NCI-H2171 treated with DMSO at 0.1 percent for 48 hours (cell line): ENCODE measurements around the gene SLC15A4.
"Not testable (repeated sequence)": the region's sequence is repeated elsewhere in the genome, so short reads cannot be mapped to it uniquely, and the experiment has no call there.

Experiments used
- DNase-seq: peaks from one replicate; lab custom pipeline; 2025; lab: John Stamatoyannopoulos, UW

The SLC15A4 gene

GRCh38 chr12:128814411-128815261, 9.1 kb downstream of the SLC15A4 start:
- no peak for DNase-seq

DNA sequence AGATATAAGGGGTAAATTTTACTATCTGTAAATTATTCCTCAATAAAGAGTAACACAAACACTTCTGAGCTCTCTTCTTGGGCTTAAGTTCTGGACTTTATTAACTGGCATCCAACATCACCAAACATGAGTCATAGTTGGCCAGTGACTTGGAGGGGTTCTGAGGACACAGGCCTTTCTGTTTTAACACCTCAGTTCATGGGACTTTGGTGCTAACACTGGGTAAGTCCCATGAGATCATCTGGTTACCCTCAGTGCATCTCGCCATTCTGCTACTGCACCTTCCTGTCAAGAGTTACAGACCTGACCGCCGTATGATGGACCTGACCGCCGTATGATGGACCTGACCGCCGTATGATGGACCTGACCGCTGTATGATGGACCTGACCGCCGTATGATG, 9.9 kb downstream of the SLC15A4 start:
- DNase-seq = no peak

DNA sequence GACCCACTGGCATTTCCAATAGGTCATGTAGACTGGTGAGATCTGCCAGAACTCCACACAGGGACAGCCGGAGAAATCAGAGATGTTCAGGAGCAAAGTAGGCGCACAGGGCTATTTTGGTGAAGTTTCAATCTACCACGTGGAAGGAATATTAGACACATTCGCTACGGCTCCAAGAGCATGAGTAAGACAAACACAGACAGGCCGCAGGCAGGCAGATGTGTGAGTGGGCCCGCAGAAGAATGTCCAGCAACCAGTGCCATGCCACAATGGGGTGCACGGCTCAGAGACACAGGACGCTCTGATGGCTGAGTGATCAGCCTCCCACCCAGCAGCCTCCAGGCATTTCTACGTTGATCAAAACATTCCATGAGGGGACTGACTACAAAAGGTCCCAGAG, 10.4 kb downstream of the SLC15A4 start:
- no peak for DNase-seq

DNA sequence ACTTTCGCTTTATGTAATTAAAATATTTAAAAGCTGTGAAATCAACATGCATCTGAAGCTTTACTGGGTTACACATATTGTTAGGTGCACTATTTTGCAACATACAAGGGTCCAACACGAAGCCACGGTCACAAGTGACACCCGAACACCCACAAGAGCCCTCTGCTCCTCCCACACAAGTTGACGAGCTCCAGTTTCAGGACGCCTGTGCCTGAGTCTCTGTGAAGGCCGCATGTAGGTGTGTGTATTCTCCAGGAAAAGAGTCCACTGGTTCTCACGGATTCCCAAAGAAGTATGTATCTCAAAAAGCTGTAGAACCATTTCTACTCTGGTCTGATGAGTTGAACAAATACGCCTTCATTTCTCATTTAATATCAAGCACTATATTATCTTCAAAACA, 12.0 kb downstream of the SLC15A4 start:
- DNase-seq = no peak

DNA sequence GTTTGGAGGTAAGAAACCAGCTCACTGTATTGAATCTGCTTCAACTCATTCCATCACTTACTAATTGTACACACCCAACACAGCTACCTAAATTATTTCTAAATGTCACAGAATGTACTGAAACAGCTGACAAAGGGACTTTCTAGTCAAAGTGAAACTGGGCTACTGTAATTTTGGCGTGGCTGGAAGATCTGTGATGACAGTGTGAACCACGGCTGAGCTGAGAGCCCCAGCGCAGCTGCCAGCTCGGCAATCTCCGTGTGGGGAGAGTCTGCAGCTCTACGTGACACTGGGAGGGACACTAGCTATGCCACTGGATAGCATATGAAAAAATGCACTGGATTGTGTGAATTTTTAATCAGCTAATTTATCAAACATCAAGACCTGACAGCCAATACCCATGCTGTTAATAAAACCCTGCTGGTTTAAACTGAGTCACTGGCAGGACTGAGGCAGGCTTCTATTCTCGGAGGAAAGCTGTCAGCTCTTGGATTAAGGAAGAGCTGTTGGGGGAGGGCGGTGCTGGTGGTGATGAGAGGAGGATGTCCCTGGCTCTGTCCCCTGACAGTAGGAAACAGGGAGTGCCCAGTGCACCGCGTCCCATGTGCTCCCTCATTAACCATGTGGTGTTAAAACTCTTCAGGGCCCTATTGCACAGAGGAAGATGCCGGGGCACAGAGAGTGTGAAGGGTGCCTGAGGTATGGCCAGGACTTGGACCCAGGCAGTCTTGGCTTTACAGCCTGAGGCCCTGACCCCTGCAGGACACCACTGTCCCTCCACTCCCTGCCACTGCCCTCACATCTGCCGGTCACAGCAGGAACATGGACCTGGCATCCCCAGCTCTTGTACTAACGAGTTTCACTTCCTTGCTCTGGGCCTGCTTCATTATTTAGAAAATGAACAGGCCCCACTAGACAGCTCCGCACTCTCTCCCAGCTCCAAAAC, 13.3 kb downstream of the SLC15A4 start:
- no peak for DNase-seq

DNA sequence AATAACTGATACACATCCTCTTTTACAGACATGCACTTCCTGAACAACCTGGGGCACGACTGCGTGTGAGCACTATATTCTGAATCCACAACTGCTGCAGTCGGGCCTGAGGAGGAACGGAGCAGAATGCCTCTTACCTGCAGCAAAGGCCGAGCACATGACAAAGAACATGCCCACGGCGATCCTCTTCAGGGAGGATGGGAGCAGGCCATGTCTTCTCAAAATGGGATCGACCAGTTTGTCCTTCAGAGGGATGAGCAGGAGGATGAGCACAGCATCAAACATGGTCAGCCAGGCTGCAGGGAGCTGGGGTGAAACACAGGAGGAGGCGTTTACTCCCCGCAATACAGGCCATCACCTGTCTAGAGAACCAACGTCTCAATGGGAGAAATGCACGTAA, 15.1 kb downstream of the SLC15A4 start:
- no peak for DNase-seq

DNA sequence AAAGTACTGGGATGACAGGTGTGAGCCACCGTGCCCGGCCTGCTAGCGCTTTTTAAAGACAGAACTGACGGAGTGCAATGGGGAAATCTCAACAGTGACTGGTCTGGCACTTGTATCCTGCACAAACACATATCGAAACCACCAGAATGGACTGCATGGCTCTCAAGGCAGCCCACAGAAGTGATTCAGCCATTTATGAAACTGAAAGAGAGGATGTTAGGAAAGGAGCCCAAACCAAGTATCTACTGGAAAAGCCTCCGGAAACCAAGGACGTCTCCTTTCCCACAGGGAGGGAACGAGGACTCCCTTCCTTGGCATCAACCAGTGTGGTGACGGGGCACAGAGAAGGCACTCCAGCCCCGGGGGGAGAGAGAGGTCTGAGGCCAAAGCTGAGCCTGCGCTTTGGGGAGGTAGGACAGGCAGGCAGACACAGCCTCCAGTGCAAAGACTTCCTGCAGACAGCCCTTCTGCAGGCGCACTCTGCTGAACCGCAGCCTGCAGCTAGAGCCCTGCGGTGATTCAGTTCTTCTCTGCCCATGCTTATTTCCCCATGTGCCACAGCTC, 16.5 kb downstream of the SLC15A4 start:
- no peak for DNase-seq

DNA sequence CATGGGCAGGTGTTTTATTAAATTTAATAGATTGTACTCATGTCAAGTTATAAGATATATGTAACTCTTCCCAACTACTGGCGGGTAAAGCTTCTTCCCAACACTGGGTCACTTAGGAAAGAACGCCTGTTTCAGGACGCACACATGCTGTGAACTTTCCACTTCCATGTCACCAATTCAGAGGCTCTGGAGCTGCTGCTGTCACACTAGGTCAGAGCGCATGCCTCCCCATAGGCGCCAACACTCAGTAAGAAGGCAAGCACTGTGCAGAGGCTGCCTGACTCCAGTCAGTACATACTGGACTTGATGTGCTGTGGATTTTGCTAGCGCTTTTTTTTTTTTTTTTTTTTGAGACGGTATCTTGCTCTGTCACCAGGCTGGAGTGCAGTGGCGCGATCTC, 17.2 kb downstream of the SLC15A4 start:
- DNase-seq = no peak

GRCh38 chr12:128805406-128805805, 18.4 kb downstream of the SLC15A4 start:
- not testable (repeated sequence) for DNase-seq

DNA sequence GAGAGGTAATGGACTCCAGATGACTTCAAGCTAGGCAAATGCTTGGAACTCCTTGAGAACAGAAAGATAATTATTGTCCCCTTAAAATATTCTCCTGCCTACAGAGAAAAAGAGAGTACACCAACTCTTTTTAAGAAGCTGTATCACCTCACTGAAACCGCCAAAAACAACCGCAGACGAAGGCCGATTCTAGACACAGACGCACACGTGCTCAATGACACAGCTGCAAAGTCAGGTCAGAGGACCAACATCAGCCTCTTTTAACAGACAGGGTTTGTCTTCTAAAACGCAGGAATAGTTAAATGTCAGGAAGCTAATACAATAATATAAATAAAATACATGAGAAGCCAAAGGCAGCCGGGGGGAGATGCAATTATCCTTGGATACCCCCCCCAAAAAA, 19.0 kb downstream of the SLC15A4 start:
- DNase-seq = no peak

DNA sequence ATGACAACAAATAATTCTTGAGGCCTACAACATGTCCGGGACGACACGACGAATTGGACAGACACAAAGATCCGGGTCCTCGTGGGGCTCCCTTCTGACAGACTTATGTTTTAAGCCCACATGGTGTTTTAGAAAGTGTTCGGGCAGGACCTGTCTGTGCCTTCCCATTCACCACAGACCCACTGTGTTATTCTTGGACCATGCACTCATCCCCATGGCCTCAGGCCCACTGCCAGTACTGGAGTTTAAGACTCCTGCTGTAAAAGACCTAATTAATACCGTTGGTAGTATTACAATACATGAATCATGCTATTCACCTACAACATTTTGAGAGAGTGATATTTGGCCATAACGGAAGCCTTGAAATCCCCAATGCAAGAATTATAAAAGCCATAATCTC, 20.0 kb downstream of the SLC15A4 start:
- no peak for DNase-seq

DNA sequence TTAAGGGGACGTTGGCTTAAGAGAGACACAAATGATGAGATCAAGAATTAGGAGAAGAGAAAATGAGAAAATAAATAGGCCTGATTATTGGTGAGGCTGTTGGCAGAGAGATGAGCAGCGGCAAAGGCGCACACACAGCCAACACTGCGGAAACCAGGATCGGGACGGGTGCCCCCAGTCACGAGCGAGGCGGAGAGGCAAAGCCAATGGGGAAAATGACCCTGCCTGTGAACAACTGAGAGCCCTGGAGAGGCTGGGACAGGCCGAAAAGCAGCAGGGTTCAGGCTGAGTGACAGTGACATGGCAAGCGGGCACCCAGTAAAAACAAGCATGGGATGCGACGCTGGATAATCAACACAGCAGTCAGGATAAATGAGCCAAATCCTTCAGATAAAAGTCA, 21.0 kb downstream of the SLC15A4 start:
- DNase-seq = no peak

GRCh38 chr12:128801879-128802391, 21.8 kb downstream of the SLC15A4 start:
- no peak for DNase-seq

DNA sequence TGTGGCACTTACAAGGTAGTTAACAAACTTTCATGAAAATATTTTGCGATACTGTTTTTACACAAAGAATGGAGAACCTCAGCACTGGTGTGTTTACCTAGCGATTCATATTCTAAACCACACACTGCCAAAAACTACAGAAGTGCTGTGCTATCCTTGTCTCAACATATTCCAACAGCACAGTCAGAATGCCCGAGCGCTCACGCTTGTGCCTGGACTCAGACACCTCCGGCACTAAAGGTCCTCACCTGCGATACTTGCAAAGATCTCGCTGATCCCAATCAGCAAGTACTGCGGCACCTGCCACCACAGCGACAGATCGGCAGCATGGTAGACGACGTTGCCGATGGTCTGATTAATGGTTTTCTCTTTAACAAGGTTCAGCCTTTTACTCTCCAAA, 23.2 kb downstream of the SLC15A4 start:
- no peak for DNase-seq

- DNase-seq = no peak
Observed at GRCh38 chr12:128798571-128799341, 25.0 kb downstream of the SLC15A4 start.

DNA sequence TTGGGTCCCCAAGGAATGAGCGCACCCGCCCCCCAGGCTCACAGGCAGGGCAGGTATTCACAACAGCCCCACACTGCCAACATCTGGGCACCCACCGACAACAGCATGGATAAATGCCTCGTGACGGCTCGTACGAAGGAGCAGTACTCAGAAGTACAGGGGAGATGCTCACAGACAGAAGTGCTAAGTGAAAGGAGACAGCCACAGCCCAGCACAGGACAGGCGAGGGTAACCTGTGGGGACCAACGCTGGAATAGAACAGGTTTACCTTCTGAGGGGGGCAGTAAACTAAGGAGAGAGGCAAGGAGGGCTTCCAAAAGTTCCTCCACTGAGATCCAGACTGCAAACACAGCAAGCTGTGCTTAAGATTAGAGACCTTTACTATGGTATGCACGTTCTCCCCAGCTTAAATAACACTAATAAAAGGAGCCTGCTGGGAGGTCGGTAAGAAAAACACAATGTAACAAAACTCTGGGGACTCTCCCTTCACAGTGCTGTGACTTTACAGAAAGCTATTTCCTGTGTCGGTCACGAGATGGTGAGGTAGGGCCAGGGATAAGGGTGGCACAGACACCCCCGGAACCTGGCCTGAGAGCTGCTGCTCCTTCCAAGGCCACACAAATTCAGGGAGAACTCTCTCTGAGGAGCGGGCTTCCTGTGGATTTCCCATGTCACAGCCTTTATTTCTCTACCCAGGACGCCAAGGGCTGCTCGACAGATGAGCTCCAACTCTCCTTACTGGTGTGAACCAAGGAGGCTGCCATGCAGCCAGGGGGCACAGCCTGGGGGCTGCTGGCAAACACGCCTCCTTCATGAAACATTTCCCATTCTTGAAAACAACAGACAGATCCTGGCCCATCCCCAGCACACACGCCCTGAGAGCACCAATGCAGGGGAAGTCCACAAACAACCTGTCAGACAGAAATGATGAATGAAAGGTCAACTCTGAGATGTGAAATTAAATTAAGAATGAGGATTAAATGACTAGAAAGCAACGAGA, 26.3 kb downstream of the SLC15A4 start:
- no peak for DNase-seq

GRCh38 chr12:128796439-128797118, 27.2 kb downstream of the SLC15A4 start:
- no peak for DNase-seq

DNA sequence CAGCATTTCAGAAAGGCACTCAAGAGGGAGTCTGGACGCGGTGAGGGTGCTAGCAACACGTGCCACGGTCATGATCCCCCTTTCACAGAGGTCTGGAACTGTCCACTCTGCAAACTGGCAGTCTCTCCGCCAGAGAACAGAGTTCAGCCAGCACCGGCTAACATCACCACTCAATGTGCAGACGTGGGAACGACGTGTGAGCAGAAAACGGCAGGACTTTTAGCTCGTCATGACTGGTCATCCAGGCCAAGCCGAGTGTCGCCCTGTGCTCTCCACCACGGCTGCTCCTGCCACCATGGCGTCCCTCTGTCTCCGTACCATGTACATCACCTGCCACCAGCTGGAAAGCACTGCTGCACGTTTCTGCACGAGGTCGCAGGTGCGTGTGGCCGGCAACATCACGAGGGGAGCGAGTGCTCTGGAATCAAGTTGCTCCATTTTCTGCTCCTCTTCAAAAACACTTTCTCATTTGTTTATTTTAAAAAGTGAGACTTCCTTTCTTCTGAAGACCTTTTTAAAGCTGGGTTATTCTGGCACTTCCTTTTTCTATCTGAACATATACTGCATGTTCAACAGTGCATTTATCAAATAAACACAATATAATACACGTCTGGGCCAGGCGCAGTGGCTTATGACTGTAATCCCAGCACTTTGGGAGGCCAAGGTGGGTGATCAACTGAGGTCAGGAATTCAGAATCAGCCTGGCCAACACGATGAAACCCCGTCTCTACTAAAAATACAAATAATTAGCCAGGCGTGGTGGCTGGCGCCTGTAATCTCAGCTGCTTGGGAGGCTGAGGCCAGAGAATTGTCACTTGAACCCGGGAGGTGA, 28.0 kb downstream of the SLC15A4 start:
- DNase-seq = no peak
